Measurements from ENCODE around the gene HPD.

DNA sequence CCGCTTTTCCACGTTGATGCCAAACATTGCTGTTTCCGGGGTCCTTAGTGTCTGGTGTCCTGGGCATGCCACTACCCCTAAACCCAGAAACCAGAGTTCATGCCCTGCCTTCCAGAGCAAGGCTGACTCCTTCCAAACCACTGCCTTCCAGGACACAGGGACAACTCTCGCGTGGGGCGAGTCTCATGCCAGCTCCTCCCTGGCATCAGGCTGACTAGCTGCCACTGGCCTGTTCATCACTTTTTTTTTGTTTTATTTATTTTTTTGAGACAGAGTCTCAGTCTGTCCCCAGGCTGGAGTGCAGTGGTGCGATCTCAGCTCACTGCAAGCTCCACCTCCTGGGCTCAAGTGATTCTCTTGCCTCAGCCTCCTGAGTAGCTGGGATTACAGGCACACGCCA, 50.0 kb downstream of the HPD start:
- TF ChIP-seq, protein P1, sequence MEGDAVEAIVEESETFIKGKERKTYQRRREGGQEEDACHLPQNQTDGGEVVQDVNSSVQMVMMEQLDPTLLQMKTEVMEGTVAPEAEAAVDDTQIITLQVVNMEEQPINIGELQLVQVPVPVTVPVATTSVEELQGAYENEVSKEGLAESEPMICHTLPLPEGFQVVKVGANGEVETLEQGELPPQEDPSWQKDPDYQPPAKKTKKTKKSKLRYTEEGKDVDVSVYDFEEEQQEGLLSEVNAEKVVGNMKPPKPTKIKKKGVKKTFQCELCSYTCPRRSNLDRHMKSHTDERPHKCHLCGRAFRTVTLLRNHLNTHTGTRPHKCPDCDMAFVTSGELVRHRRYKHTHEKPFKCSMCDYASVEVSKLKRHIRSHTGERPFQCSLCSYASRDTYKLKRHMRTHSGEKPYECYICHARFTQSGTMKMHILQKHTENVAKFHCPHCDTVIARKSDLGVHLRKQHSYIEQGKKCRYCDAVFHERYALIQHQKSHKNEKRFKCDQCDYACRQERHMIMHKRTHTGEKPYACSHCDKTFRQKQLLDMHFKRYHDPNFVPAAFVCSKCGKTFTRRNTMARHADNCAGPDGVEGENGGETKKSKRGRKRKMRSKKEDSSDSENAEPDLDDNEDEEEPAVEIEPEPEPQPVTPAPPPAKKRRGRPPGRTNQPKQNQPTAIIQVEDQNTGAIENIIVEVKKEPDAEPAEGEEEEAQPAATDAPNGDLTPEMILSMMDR (IDR thresholded peaks at IDR 0.05) = no peak
- no peak for TF ChIP-seq POLR2A (IDR thresholded peaks at IDR 0.05)

Measured in uterus (tissue), 2 donors.